Stomach (tissue), 9 donors: ENCODE data around the gene G3BP2. TPM values are rescaled to one million over a fixed set of nuclear protein-coding genes. Genes with fewer than 3 reads are reported as not detected.
A peak's percentile ranks its signal among the peaks of the same experiment; 100 is the strongest.

Experiments
- DNase-seq, 2 donors: peaks; one replicate each; pipeline versions ENCODE4 v3.0.0 to v3.0.0-alpha.2; 2013 to 2019
- H3K27ac ChIP-seq, 5 donors: fragments of 200-600 bp in 4 of 5; sonication (generic) in 4 of 5; one replicate each; pipeline ENCODE4 v1.5.1; 2013 to 2019; ENCODE audit warnings: mild to moderate bottlenecking in 1 of 5, moderate library complexity in 1 of 5
- H3K27me3 ChIP-seq, 3 donors: fragments of 200-600 bp; sonication (generic); one replicate each; pipeline ENCODE4 v1.5.1; 2017 to 2019; ENCODE audit warnings: mixed run types in 1 of 3
- H3K36me3 ChIP-seq, 4 donors: fragments of 200-600 bp; sonication (generic); 1 replicate in 3 of 4; 2 replicates in 1 of 4; pipeline ENCODE4 v1.5.1; 2016 to 2019
- H3K4me1 ChIP-seq, 4 donors: fragments of 200-600 bp; sonication (generic); one replicate each; pipeline ENCODE4 v1.5.1; 2016 to 2019
- H3K4me3 ChIP-seq, 4 donors: fragments of 200-600 bp; sonication (generic) in 3 of 4; one replicate each; pipeline ENCODE4 v1.5.1; 2016 to 2019; ENCODE audit warnings: mild to moderate bottlenecking in 1 of 4
- H3K9me3 ChIP-seq, 4 donors: fragments of 200-600 bp; sonication (generic); one replicate each; pipeline ENCODE4 v1.5.1; 2016 to 2019
- EP300 ChIP-seq: sonication (generic); formaldehyde crosslinking; IDR thresholded peaks from one replicate; pipeline ENCODE4 v1.6.1; 2017; ENCODE audit warnings: antibody characterized with exemption
- POLR2A ChIP-seq, 4 donors: fragments of 450-650 bp; IDR thresholded peaks; one replicate each; pipeline ENCODE4 v1.6.1; 2016; ENCODE audit warnings: antibody characterized with exemption in 4 of 4, control low read depth in 2 of 4, mild to moderate bottlenecking in 1 of 4, moderate library complexity in 1 of 4
- POLR2AphosphoS5 ChIP-seq, 3 donors: sonication (generic); formaldehyde crosslinking; IDR thresholded peaks; one replicate each; pipeline ENCODE4 v1.6.1; 2016; ENCODE audit warnings: antibody characterized with exemption in 3 of 3
- WGBS, 5 donors: extraction: QIAGEN DNeasy Blood & Tissue Kit in 3 of 5; methylation state at CpG; one replicate each; pipeline versions ENCODE4 v1.1.5 to v1.1.7; 2013 to 2018; 5-methylcytosine and 5-hydroxymethylcytosine counted together
- intact Hi-C: fragments of 100-400 bp; cut with DNase I; formaldehyde crosslinking; loops from one replicate; pipeline ENCODE4 v1.15.1; 2023; ENCODE audit warnings: low total_unique reads
- polyA plus RNA-seq, 3 donors: library from polyadenylated mRNA; stranded (reverse); fragments of 200-250 nt; gene quantifications; one replicate each; pipeline ENCODE4 v1.2.3, GENCODE V29; 2013
- total RNA-seq, 5 donors: library from RNA; depleted of rRNA; stranded (reverse); fragments of >200 nt; gene quantifications; one replicate each; pipeline versions ENCODE4 v1.1.0 to v1.2.3, GENCODE V29; 2014 to 2016
- TF ChIP-seq, protein P1 (sequence below), 7 experiments: fragments of 450-650 bp in 4 of 7; fragments of 200-600 bp in 3 of 7; sonication (generic) in 3 of 7; IDR thresholded peaks; one replicate each; pipeline ENCODE4 v1.5.1; 2016 to 2019; ENCODE audit warnings: antibody characterized with exemption in 7 of 7, control low read depth in 2 of 7, mild to moderate bottlenecking in 1 of 7
- donor health status: healthy with polysubstance abuse.
- donor health status: Bipolar disorder and iron deficiency.
- donor health status: healthy.

Gene G3BP2
- total and polyA plus RNA-seq, 8 donors, result 15.2 to 183 (median 36.4) TPM

DNA sequence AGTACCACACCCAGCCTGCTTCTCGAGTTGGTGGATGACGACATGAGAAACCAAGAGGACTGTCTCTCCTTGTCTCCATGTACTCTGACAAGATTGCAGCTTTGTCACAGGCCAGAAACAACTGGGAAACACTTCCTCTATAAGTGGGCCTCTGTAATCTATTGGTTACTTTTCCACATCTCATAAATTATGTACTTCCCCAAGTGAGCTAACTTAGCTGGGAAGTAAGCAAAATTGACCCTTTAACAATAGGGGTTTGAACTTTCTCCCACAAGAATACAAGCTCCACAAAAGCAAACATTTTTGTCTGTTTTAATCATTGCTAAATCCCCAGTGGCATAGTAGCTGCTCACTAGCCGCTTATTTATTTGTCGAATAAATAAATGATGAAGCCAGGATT is 37.0 kb upstream of the G3BP2 start:
- H3K4me3 ChIP-seq, result no peak overlapping the region
- no peaks in the 10 kb centered on the region for H3K9me3 ChIP-seq
- no peak for TF ChIP-seq EP300
- no peaks in the 10 kb centered on the region for H3K27me3 ChIP-seq
- no peak overlapping the region for H3K27ac ChIP-seq
- WGBS, 5 donors, result 54 to 70% (median 61%) methylated on average over 4 of the region's 4 CpGs
- intact Hi-C loops, result no loop called here
- no peak for DNase-seq
- no peaks in the 10 kb centered on the region for H3K36me3 ChIP-seq
- H3K4me1 ChIP-seq, result peaks cover 3 to 15% (median 9%) of the 10 kb centered on the region in 4 donors

DNA sequence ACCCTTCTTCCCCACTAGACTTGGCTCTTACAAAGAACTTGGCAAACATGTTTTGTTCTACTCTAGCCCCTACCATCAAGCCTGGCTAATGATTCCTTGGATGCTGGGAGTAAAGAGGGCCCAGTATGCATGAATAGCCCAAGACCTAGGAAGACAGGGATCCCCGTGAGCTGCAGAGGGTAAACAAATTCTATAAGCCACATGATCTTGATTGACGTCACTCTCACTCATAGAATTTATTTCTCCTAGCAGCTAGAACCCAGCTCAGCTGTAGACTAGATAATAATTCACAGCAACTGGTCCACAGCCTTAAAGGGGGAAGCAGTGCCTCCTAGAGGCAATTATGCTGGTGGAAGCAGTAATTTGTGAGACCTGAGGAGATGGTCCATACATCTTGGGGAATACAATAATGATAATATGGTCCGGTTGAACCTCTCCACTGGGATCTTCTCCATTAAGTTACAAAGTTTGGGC is 35.0 kb upstream of the G3BP2 start:
- Histone ChIP-seq H3K27ac (no peak overlapping the region), H3K4me1 (peaks cover 0 to 5% (median 0%) of the 10 kb centered on the region in 4 donors), H3K4me3 (no peak overlapping the region), H3K9me3 (no peaks in the 10 kb centered on the region), H3K36me3 (no peaks in the 10 kb centered on the region), H3K27me3 (no peaks in the 10 kb centered on the region)
- TF ChIP-seq POLR2A (IDR thresholded peaks at IDR 0.05) (no peak), EP300 (no peak), POLR2AphosphoS5 (IDR thresholded peaks at IDR 0.05) (no peak)
- TF ChIP-seq, protein P1, sequence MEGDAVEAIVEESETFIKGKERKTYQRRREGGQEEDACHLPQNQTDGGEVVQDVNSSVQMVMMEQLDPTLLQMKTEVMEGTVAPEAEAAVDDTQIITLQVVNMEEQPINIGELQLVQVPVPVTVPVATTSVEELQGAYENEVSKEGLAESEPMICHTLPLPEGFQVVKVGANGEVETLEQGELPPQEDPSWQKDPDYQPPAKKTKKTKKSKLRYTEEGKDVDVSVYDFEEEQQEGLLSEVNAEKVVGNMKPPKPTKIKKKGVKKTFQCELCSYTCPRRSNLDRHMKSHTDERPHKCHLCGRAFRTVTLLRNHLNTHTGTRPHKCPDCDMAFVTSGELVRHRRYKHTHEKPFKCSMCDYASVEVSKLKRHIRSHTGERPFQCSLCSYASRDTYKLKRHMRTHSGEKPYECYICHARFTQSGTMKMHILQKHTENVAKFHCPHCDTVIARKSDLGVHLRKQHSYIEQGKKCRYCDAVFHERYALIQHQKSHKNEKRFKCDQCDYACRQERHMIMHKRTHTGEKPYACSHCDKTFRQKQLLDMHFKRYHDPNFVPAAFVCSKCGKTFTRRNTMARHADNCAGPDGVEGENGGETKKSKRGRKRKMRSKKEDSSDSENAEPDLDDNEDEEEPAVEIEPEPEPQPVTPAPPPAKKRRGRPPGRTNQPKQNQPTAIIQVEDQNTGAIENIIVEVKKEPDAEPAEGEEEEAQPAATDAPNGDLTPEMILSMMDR (IDR thresholded peaks at IDR 0.05), result peak in 1 of 7 experiments; percentile 11
- intact Hi-C loops, result no loop called here
- WGBS, 5 donors, result 78 to 90% (median 84%) methylated on average over 3 of the region's 3 CpGs
- peak in 1 of 2 donors; percentile 47 for DNase-seq

DNA sequence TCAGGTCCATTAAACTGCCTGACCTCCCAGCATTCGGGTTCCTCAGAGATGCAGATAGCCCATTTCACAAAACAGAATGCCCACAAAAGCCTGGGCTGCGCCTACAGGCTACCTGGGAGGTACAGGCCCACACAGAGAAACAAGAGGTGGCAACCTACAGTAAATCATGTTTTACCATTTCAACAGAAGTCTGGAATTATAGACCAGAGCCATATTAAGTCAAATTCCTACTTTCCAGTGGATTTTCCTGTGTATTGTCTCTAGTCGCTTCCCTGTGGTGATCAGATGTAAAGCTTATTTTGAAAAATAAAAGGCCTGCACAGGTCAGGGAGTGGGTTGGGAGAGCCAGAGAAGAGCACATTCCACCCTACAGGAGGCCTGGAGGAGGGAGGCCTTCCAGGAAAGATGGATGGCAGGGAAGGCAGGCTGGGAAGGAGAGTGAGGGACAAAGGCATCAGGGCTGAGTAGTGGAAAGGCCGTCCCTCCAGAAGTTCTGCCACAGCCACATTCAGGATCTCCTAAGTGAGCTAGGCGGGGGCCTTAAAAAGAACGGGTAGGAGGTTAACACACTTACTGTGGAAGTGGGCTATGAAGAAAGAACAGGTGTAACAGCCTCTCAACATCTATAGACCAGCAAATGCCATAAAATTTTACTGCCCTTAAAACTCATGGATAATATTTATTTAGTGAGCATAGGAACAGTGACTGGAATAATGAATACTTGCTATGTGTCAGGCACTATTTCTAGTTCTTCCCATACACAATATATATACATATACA is 32.2 kb upstream of the G3BP2 start:
- no peak overlapping the region for H3K27ac ChIP-seq
- no peaks in the 10 kb centered on the region for H3K36me3 ChIP-seq
- H3K9me3 ChIP-seq, result no peaks in the 10 kb centered on the region
- 94 to 96% (median 95%) methylated on average over 6 of the region's 6 CpGs for WGBS, 5 donors
- TF ChIP-seq POLR2AphosphoS5 (IDR thresholded peaks at IDR 0.05), result no peak
- TF ChIP-seq, protein P1 (IDR thresholded peaks at IDR 0.05), result no peak
- TF ChIP-seq EP300, result no peak
- no peak for TF ChIP-seq POLR2A (IDR thresholded peaks at IDR 0.05)
- intact Hi-C loops, result no loop called here
- H3K4me1 ChIP-seq, result peaks cover 0 to 3% (median 0%) of the 10 kb centered on the region in 4 donors
- no peak overlapping the region for H3K4me3 ChIP-seq
- no peaks in the 10 kb centered on the region for H3K27me3 ChIP-seq
- no peak for DNase-seq

DNA sequence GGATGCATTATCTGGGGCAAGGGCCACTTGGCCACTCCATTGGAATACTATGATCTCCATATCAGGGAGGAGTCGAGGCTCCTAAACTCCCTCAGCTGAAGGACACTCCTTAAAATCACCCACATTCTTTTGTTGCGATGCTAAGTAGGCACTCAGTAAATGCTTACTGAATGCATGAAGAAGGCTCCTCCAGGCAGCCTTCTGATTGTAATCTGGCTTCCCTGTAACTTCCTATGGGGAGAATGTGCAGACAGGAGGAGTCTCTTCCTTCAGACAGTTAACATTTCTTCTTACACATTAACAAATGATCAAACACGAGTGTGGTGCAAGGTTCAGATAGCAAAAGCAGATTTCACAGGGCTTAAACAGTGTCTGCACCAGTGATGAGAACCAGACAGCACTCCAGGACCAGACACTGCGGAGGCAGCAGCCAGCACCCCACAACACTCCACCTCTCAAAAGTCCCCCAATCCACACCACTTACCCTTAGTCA is 29.8 kb upstream of the G3BP2 start:
- no peaks in the 10 kb centered on the region for H3K36me3 ChIP-seq
- TF ChIP-seq POLR2AphosphoS5 (IDR thresholded peaks at IDR 0.05) (no peak), EP300 (no peak)
- TF ChIP-seq, protein P1 (IDR thresholded peaks at IDR 0.05), result no peak
- H3K27me3 ChIP-seq, result no peaks in the 10 kb centered on the region
- WGBS, 5 donors, result 51 to 70% (median 69%) methylated on average over 4 of the region's 4 CpGs
- H3K4me3 ChIP-seq, result no peak overlapping the region
- H3K27ac ChIP-seq, result no peak overlapping the region
- H3K9me3 ChIP-seq, result no peaks in the 10 kb centered on the region
- intact Hi-C loops, result no loop called here
- no peaks in the 10 kb centered on the region for H3K4me1 ChIP-seq
- no peak for DNase-seq

DNA sequence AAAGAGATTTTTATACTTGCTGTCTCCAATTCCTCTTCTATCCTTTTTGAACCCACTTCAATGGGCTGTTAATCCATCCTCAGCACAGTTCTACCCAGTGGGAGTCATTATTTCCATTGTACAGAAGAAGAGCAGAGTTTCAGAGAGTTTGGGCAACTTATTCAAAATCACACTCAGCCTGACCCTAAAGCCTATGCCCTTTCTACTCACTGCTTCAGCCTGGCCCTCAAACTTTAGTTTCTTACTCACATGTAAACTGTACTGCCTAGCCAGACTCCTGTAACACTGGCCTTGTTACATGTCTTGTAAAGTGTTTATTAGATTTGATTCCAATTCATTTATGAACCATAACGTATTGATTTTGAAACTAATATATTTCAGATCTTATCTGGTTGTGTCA is 26.1 kb upstream of the G3BP2 start:
- H3K4me3 ChIP-seq, result no peak overlapping the region
- 0 to 2% (median 0%) methylated on average over 1 of the region's 1 CpG for WGBS, 5 donors
- H3K36me3 ChIP-seq, result peaks cover 0 to 3% (median 0%) of the 10 kb centered on the region in 4 donors
- peak overlapping the region in 1 of 5 donors; percentile 19 for H3K27ac ChIP-seq
- peaks cover 0 to 9% (median 0%) of the 10 kb centered on the region in 4 donors for H3K4me1 ChIP-seq
- H3K9me3 ChIP-seq, result no peaks in the 10 kb centered on the region
- intact Hi-C loops, result no loop called here
- DNase-seq, result no peak
- TF ChIP-seq EP300 (no peak), POLR2A (IDR thresholded peaks at IDR 0.05) (no peak), POLR2AphosphoS5 (IDR thresholded peaks at IDR 0.05) (no peak)
- TF ChIP-seq, protein P1 (IDR thresholded peaks at IDR 0.05), result no peak
- H3K27me3 ChIP-seq, result no peaks in the 10 kb centered on the region
